A673 (cell line): Measurements from ENCODE around the gene TBC1D24. TPM values are rescaled to one million over a fixed set of nuclear protein-coding genes. Genes with fewer than 3 reads are reported as not detected.
"Not testable (repeated sequence)": the region's sequence is repeated elsewhere in the genome, so short reads cannot be mapped to it uniquely, and the experiment has no call there.

Source experiments
- BruUV-seq: library from RNA; stranded (reverse); fragments of 400-500 nt; replicated peaks from 2 replicates; lab custom pipeline; 2021; lab: Mats Ljungman, UMichigan
- CTCF ChIA-PET: fragments of 300-600 bp; sonication (Branson Sonifier 250); formaldehyde crosslinking; loops from one replicate; lab custom pipeline; 2022; ENCODE audit warnings: antibody characterized with exemption; lab: Charles Lee
- POLR2A ChIA-PET: fragments of 300-600 bp; sonication (Branson Sonifier 250); formaldehyde crosslinking; loops from one replicate; lab custom pipeline; 2022; ENCODE audit warnings: antibody characterized with exemption; ENCODE audit not compliant: low non-redundant PET; lab: Charles Lee
- DNase-seq: peaks from one replicate; pipeline ENCODE4 v3.0.0-alpha.2; 2015; ENCODE audit warnings: low spot score
- H3K27ac ChIP-seq: fragments of 200-600 bp; sonication (generic); 2 replicates; pipeline ENCODE4 v1.5.1; 2016; ENCODE audit warnings: mixed run types, low read depth, mild to moderate bottlenecking, mixed read lengths, antibody characterized with exemption, low read length; ENCODE audit not compliant: poor library complexity, severe bottlenecking
- H3K27me3 ChIP-seq: fragments of 200-600 bp; sonication (generic); replicated peaks from 2 replicates; pipeline ENCODE4 v1.6.1; 2017; ENCODE audit warnings: mixed run types, low read depth, mild to moderate bottlenecking, mixed read lengths, antibody characterized with exemption, low read length; ENCODE audit not compliant: insufficient read depth, poor library complexity
- H3K36me3 ChIP-seq: fragments of 200-600 bp; sonication (generic); 2 replicates; pipeline ENCODE4 v1.6.1; 2016; ENCODE audit warnings: mixed run types, mild to moderate bottlenecking, mixed read lengths, antibody characterized with exemption, low read length; ENCODE audit not compliant: insufficient read depth, poor library complexity, severe bottlenecking
- H3K4me1 ChIP-seq: fragments of 200-600 bp; sonication (generic); 2 replicates; pipeline ENCODE4 v1.6.1; 2017; ENCODE audit warnings: mixed run types, mild to moderate bottlenecking, mixed read lengths, antibody characterized with exemption, low read length; ENCODE audit not compliant: insufficient read depth, poor library complexity, severe bottlenecking
- H3K4me3 ChIP-seq: fragments of 200-600 bp; sonication (generic); 2 replicates; pipeline ENCODE4 v1.5.1; 2016; ENCODE audit warnings: low read depth, mixed run types, mild to moderate bottlenecking, mixed read lengths, low read length; ENCODE audit not compliant: poor library complexity, severe bottlenecking
- H3K9me3 ChIP-seq: fragments of 200-600 bp; sonication (generic); 2 replicates; pipeline ENCODE4 v1.6.1; 2016; ENCODE audit warnings: mixed run types, low read depth, mild to moderate bottlenecking, mixed read lengths, antibody characterized with exemption, low read length; ENCODE audit not compliant: poor library complexity, severe bottlenecking
- EZH2 ChIP-seq: fragments of 200-600 bp; sonication (generic); IDR thresholded peaks from 2 replicates; pipeline ENCODE4 v1.6.1; 2017; ENCODE audit warnings: borderline replicate concordance, low read depth, mild to moderate bottlenecking, mixed read lengths, antibody characterized with exemption, low read length; ENCODE audit not compliant: poor library complexity, severe bottlenecking
- intact Hi-C: fragments of 100-400 bp; cut with micrococcal nuclease; formaldehyde crosslinking; loops from one replicate; pipeline ENCODE4 v1.10.0; 2022; ENCODE audit not compliant: unreplicated experiment
- total RNA-seq: library from RNA; stranded (reverse); gene quantifications from 2 replicates; pipeline ENCODE4 v1.2.3, GENCODE V29; 2021
- TF ChIP-seq, protein P1 (sequence below): fragments of 300-800, 200-600 bp; sonication (generic); conservative IDR thresholded peaks from 2 replicates; pipeline ENCODE4 v1.5.1; 2017; ENCODE audit warnings: low read depth, mild to moderate bottlenecking, antibody characterized with exemption, low read length, moderate library complexity, mixed read lengths

The TBC1D24 gene
- total RNA-seq, 1 experiment from 2014 or later = 24.2 TPM

DNA sequence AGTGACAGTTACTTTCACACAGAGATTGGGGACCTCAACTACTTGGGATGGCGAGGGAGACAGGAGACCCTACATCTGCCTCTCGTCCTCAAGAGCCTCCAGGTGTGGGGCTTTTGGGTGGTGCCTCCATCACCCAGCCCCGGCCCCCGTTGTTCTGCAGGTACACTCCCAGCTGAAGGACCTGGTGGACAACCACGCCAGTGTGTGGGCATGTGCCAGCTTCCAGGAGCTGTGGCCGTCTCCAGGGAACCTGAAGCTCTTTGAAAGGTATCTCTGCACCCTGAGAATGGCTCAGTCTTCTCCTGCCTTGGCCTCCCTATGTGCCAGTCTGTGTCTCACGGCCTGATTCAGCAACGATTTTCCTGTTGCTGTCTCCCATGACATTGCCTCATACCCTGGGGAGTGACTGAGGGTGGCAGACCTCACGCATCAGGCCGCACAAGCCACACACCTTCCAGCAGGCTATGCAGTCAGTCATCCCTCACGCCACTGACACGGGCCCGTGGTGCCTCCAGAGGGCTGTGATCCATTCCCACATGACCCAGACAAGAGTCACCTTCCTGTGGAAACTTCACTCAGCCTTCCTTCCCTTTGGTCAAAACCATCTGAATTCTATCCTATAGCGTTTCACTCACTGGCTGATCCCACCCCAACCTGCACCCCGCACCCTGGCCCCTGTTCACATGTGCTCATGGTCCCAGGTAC, 42.0 kb upstream of the TBC1D24 start:
- DNase-seq = no peak
- H3K4me3 ChIP-seq = no peak overlapping the region
- intact Hi-C loops = no loop called here
- POLR2A ChIA-PET = no interaction called here
- CTCF ChIA-PET = no interaction called here
- H3K9me3 ChIP-seq = no peaks in the 10 kb centered on the region
- TF ChIP-seq EZH2 = no peak
- TF ChIP-seq, protein P1, sequence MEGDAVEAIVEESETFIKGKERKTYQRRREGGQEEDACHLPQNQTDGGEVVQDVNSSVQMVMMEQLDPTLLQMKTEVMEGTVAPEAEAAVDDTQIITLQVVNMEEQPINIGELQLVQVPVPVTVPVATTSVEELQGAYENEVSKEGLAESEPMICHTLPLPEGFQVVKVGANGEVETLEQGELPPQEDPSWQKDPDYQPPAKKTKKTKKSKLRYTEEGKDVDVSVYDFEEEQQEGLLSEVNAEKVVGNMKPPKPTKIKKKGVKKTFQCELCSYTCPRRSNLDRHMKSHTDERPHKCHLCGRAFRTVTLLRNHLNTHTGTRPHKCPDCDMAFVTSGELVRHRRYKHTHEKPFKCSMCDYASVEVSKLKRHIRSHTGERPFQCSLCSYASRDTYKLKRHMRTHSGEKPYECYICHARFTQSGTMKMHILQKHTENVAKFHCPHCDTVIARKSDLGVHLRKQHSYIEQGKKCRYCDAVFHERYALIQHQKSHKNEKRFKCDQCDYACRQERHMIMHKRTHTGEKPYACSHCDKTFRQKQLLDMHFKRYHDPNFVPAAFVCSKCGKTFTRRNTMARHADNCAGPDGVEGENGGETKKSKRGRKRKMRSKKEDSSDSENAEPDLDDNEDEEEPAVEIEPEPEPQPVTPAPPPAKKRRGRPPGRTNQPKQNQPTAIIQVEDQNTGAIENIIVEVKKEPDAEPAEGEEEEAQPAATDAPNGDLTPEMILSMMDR = no peak
- no TSS peak for BruUV-seq
- no peaks in the 10 kb centered on the region for H3K27me3 ChIP-seq
- peaks cover 16% of the 10 kb centered on the region for H3K4me1 ChIP-seq
- no peak overlapping the region for H3K27ac ChIP-seq
- peaks cover 70% of the 10 kb centered on the region for H3K36me3 ChIP-seq

DNA sequence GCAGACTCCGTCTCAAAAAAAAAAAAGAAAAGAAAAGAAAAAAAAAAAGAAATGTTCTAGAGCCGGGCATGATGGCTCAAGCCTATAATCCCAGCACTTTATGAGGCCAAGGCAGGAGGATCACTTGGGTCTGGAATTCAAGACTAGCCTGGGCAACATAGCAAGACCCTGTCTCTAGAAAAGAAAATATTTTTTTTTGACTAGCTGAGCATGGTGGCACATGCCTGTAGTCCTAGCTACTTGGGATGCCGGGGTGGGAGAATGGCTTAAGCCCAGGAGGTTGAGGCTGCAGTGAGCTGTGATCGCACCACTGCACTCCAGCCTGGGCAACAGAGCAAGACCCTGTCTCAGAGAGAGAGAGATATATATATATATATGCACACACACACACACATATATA, 39.7 kb upstream of the TBC1D24 start:
- POLR2A ChIA-PET, BruUV-seq: not testable (repeated sequence)
- CTCF ChIA-PET = interaction anchor here (0.6 kb wide), 1 partner anchor 13 kb away, joined by 3 read pairs; no protein-coding TSS in a partner anchor

DNA sequence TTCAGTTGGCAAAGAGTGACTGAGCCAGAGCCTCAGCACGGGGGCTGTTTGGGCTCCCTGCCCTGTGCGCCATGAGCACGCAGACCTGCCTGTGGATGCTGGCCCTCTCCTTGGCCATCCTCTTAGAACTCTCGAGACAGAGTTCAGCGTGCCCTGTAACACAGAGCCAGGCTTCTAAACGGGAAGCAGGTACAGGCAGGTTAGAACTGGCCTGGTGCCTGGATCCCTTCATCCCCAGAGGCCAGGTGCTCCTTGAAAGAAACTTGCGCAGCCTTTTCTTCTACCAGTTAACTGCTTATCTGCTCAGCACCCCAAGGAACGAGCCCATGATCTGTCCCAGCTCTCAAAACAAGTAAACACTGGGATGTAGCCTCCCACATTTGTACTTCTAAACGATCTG, 38.8 kb upstream of the TBC1D24 start:
- TF ChIP-seq, protein P1 = no peak
- no peak for TF ChIP-seq EZH2
- ChIA-PET CTCF (no interaction called here), POLR2A (no interaction called here)
- Histone ChIP-seq H3K4me3 (no peak overlapping the region), H3K36me3 (peaks cover 88% of the 10 kb centered on the region), H3K9me3 (no peaks in the 10 kb centered on the region), H3K27ac (no peak overlapping the region), H3K4me1 (peaks cover 3% of the 10 kb centered on the region), H3K27me3 (no peaks in the 10 kb centered on the region)
- DNase-seq = no peak
- intact Hi-C loops = no loop called here
- BruUV-seq = no TSS peak

More for the DNA sequence above, 39.7 kb upstream of the TBC1D24 start:
- peaks cover 89% of the 10 kb centered on the region for H3K36me3 ChIP-seq
- H3K4me1 ChIP-seq, H3K4me3 ChIP-seq, H3K9me3 ChIP-seq, intact Hi-C loops, H3K27me3 ChIP-seq, DNase-seq, H3K27ac ChIP-seq: not testable (repeated sequence)
